DOHH2 (cell line): ENCODE results near the gene WWOX.

Experiments used
- CTCF ChIP-seq: fragments of 200-600 bp; sonication (generic); IDR thresholded peaks from one replicate; pipeline ENCODE4 v1.5.1; 2014; ENCODE audit warnings: antibody characterized with exemption, mild to moderate bottlenecking, low read depth, low read length; ENCODE audit not compliant: poor library complexity, severe bottlenecking
- EZH2phosphoT487 ChIP-seq: fragments of 200-600 bp; sonication (generic); IDR thresholded peaks from 2 replicates; pipeline ENCODE4 v1.6.1; 2017; ENCODE audit warnings: borderline replicate concordance, mild to moderate bottlenecking, antibody characterized with exemption, low read length, moderate library complexity, mixed read lengths

- TF ChIP-seq CTCF (no peak), EZH2phosphoT487 (no peak)
Observed at GRCh38 chr16:78432451-78432850, 333.0 kb downstream of the WWOX start.
